ENCODE data around the gene SEC16B. TPM values are rescaled to one million over a fixed set of nuclear protein-coding genes. Genes with fewer than 3 reads are reported as not detected.

The SEC16B gene
- polyA plus RNA-seq, 1 experiment, result 1.5 TPM

DNA sequence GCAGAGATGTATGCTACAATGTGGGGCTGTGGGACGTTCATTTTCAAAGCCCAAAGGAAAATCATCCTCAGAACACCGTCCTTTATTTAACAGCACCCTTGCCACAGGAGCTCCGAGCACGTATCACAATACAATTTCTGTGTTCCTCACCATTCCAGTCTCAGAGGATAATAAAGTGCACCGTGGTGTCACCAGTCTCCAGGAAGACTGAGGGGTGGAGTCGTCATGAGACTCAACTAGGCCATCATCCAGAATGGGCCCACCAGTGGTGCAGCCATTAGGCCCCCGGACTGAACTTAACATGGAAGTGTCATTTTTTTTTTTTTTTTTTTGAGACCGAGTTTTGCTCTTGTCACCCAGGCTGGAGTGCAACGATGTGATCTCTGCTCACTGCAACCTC, 17.2 kb downstream of the SEC16B start:
- Histone ChIP-seq H3K27me3 (ENCODE audit: control insufficient read depth, insufficient read depth, low read length) (no peaks in the 10 kb centered on the region), H3K4me3 (ENCODE audit: low read depth, low read length) (no peak overlapping the region), H3K36me3 (ENCODE audit: control insufficient read depth, insufficient read depth, low read length) (no peaks in the 10 kb centered on the region)
- TF ChIP-seq, protein P1, sequence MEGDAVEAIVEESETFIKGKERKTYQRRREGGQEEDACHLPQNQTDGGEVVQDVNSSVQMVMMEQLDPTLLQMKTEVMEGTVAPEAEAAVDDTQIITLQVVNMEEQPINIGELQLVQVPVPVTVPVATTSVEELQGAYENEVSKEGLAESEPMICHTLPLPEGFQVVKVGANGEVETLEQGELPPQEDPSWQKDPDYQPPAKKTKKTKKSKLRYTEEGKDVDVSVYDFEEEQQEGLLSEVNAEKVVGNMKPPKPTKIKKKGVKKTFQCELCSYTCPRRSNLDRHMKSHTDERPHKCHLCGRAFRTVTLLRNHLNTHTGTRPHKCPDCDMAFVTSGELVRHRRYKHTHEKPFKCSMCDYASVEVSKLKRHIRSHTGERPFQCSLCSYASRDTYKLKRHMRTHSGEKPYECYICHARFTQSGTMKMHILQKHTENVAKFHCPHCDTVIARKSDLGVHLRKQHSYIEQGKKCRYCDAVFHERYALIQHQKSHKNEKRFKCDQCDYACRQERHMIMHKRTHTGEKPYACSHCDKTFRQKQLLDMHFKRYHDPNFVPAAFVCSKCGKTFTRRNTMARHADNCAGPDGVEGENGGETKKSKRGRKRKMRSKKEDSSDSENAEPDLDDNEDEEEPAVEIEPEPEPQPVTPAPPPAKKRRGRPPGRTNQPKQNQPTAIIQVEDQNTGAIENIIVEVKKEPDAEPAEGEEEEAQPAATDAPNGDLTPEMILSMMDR (IDR thresholded peaks at IDR 0.05; ENCODE audit: insufficient read depth, low read depth, low read length), result no peak
- DNase-seq (ENCODE audit: low read depth), result no peak
- ChIA-PET POLR2A (no interaction called here), CTCF (interaction anchor here (1.7 kb wide), 1 partner anchor 80 kb away, joined by 3 read pairs; no protein-coding TSS in a partner anchor)

DNA sequence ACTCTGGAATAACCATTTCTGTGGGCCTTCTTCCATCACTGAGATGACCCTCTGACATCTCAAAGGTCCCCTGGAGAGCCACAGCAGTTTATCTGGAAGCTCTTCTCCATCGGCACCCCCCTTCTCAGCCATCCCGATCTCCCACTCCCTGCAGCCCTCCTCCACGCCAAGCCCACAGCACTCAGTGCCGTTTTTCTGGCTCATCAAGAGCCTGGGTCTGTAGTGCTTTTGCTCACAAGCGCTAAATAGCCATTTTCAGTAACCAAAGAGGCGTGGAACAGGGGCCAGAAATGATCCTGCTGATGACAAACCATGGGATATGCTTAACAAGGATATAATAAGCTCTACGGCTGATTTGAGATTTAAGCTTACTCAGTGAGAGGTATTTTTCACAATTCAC, 17.6 kb downstream of the SEC16B start:
- H3K4me3 ChIP-seq (ENCODE audit: low read depth, low read length), result no peak overlapping the region
- TF ChIP-seq, protein P1 (IDR thresholded peaks at IDR 0.05; ENCODE audit: insufficient read depth, low read depth, low read length), result no peak
- ChIA-PET POLR2A (no interaction called here), CTCF (interaction anchor here (1.7 kb wide), 1 partner anchor 80 kb away, joined by 3 read pairs; no protein-coding TSS in a partner anchor)
- H3K36me3 ChIP-seq (ENCODE audit: control insufficient read depth, insufficient read depth, low read length), result no peaks in the 10 kb centered on the region
- no peaks in the 10 kb centered on the region for H3K27me3 ChIP-seq (ENCODE audit: control insufficient read depth, insufficient read depth, low read length)
- no peak for DNase-seq (ENCODE audit: low read depth)

DNA sequence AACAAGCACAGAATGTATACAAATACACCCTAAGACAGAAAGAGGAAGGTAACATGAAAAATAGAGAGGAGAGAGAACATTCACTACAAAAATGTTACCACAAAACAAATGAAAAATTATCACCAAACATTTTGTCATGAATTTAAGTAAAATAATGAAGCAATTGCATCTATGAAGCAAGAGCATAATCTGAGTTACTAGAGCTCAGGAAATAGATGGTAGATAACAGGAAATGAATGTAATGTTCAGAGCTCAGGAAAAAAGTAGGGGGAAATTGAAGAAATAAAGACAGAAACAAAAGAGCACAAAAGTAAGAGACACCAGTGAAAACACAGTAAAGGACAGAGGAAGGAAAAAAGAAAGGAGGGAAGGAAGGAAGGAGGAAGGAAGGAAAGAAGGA, 19.4 kb downstream of the SEC16B start:
- no peak overlapping the region for H3K4me3 ChIP-seq (ENCODE audit: low read depth, low read length)
- no peaks in the 10 kb centered on the region for H3K27me3 ChIP-seq (ENCODE audit: control insufficient read depth, insufficient read depth, low read length)
- TF ChIP-seq, protein P1 (IDR thresholded peaks at IDR 0.05; ENCODE audit: insufficient read depth, low read depth, low read length), result no peak
- no peaks in the 10 kb centered on the region for H3K36me3 ChIP-seq (ENCODE audit: control insufficient read depth, insufficient read depth, low read length)
- POLR2A ChIA-PET, result no interaction called here
- no peak for DNase-seq (ENCODE audit: low read depth)
- CTCF ChIA-PET, result interaction anchor here (0.7 to 1.3 kb wide), 2 partner anchors 166 to 333 kb away, joined by 3 read pairs; no protein-coding TSS in a partner anchor

DNA sequence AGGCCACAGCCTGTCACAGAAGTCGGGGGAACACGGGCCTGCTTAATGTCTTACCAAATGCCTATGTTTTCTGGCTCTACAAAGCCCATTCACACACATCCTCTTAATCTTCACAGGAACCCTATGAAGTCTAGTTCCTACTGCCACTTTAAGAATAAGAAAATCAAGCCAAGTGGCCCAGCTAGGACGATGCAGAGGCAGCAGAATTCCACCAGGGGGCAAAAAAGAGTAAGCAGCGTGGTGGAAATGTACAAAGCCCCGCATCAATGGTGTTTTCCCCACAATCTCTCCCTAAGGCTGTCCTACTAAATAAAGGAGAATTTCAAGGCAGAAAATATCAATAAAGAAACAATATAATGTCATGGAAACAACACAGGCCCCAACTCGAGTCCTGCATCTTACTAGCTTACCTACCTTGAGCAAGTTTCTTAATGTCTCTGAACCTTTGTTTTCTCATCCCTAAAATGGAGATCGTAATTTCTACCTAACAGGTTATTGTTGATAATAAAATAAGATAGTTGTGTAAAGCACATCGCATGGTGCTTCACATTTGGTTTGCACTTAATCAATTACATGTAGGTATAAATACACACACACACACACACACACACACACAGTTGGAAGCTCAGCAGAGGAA, 21.4 kb downstream of the SEC16B start:
- Histone ChIP-seq H3K27me3 (ENCODE audit: control insufficient read depth, insufficient read depth, low read length) (no peaks in the 10 kb centered on the region), H3K4me3 (ENCODE audit: low read depth, low read length) (no peak overlapping the region), H3K36me3 (ENCODE audit: control insufficient read depth, insufficient read depth, low read length) (no peaks in the 10 kb centered on the region)
- DNase-seq (ENCODE audit: low read depth), result no peak
- POLR2A ChIA-PET, result no interaction called here
- TF ChIP-seq, protein P1 (IDR thresholded peaks at IDR 0.05; ENCODE audit: insufficient read depth, low read depth, low read length), result peak; percentile 96
- CTCF ChIA-PET, result interaction anchor here (0.6 to 3.0 kb wide), 31 partner anchors 9 to 1388 kb away, joined by 3 to 18 read pairs (median 3); no protein-coding TSS in a partner anchor

DNA sequence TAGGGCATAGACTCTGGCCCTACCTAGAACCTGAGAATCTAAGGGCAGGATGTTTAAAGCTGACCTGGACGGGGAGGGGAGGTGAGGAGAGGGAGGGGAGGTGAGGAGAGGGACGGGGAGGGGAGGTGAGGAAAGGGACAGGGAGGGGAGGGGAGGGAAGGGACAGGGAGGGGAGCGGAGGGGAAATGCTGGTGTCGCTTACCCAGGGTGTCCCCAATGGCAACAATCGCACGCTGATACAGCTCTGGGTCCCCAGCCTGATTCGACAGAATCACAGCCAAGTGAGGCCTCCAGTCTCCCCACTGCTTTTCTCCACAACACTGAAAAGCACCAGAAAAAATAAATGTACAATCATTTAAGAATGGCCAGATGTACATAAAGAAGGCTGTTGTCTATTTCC, 22.2 kb downstream of the SEC16B start:
- no peak for DNase-seq (ENCODE audit: low read depth)
- no peaks in the 10 kb centered on the region for H3K27me3 ChIP-seq (ENCODE audit: control insufficient read depth, insufficient read depth, low read length)
- ChIA-PET POLR2A (no interaction called here), CTCF (interaction anchor here (0.6 to 3.0 kb wide), 26 partner anchors 8 to 1052 kb away, joined by 3 to 18 read pairs (median 4); no protein-coding TSS in a partner anchor)
- no peaks in the 10 kb centered on the region for H3K36me3 ChIP-seq (ENCODE audit: control insufficient read depth, insufficient read depth, low read length)
- TF ChIP-seq, protein P1 (IDR thresholded peaks at IDR 0.05; ENCODE audit: insufficient read depth, low read depth, low read length), result no peak
- H3K4me3 ChIP-seq (ENCODE audit: low read depth, low read length), result no peak overlapping the region

All from BJ (cell line).